SK-N-SH (cell line): ENCODE results near the gene UBE2C. TPM values are rescaled to one million over a fixed set of nuclear protein-coding genes. Genes with fewer than 3 reads are reported as not detected.

Source experiments
- CTCF ChIA-PET: fragments of 300-600, 350-600 bp; formaldehyde crosslinking; extraction: SDS; loops from one replicate; lab custom pipeline; 2021; lab: Yijun Ruan, JAX
- POLR2A ChIA-PET: fragments of 350-600 bp; sonication (Branson Sonifier 250); formaldehyde crosslinking; extraction: SDS; loops from one replicate; lab custom pipeline; 2020; ENCODE audit warnings: antibody characterized with exemption, inconsistent platforms; lab: Yijun Ruan, JAX
- DNase-seq: peaks from one replicate; pipeline ENCODE4 v3.0.0; 2012
- H2AFZ ChIP-seq: fragments of 200-600 bp; sonication (generic); 2 replicates; pipeline ENCODE4 v1.8.1; 2016; ENCODE audit warnings: antibody characterized with exemption, mild to moderate bottlenecking, low read depth
- H3F3A ChIP-seq: fragments of 200-600 bp; sonication (generic); replicated peaks from 2 replicates; pipeline ENCODE3; 2016; ENCODE audit warnings: antibody characterized with exemption, mild to moderate bottlenecking; ENCODE audit not compliant: insufficient read depth
- H3K27ac ChIP-seq, 2 experiments: fragments of 200-500 bp in 1 of 2; fragments of 200-600 bp in 1 of 2; sonication (Bioruptor generic) in 1 of 2; sonication (generic), shearing (Covaris generic) in 1 of 2; 2 replicates each; pipeline versions ENCODE4 v1.5.1 to v1.6.1; 2014 to 2016; ENCODE audit warnings: low read depth in 2 of 2, inconsistent platforms in 1 of 2, low read length in 1 of 2, mild to moderate bottlenecking in 1 of 2, mixed read lengths in 1 of 2
- H3K27me3 ChIP-seq: fragments of 200-600 bp; sonication (generic), shearing (Covaris generic); 2 replicates; pipeline ENCODE4 v1.6.1; 2016; ENCODE audit warnings: mixed run types; ENCODE audit not compliant: insufficient read depth
- H3K36me3 ChIP-seq, 2 experiments: fragments of 200-500 bp in 1 of 2; fragments of 200-600 bp in 1 of 2; sonication (Bioruptor generic) in 1 of 2; sonication (generic) in 1 of 2; replicated peaks in 1 of 2; 2 replicates each; pipeline versions ENCODE3 to v1.5.1; 2014 to 2016; ENCODE audit warnings: low read length in 1 of 2, mild to moderate bottlenecking in 1 of 2; ENCODE audit not compliant: insufficient read depth in 2 of 2, control insufficient read depth in 1 of 2
- H3K4me1 ChIP-seq, 2 experiments: fragments of 200-500 bp in 1 of 2; fragments of 200-600 bp in 1 of 2; sonication (Bioruptor generic) in 1 of 2; sonication (generic), shearing (Covaris generic) in 1 of 2; 2 replicates each; pipeline versions ENCODE4 v1.5.1 to v1.6.1; 2014 to 2016; ENCODE audit warnings: low read depth in 1 of 2, low read length in 1 of 2, mixed run types in 1 of 2; ENCODE audit not compliant: insufficient read depth in 2 of 2, control insufficient read depth in 1 of 2
- H3K4me2 ChIP-seq: fragments of 200-600 bp; sonication (generic), shearing (Covaris generic); 2 replicates; pipeline ENCODE4 v1.6.1; 2017; ENCODE audit warnings: mixed run types
- H3K4me3 ChIP-seq, 2 experiments: fragments of 200-500 bp in 1 of 2; fragments of 200-600 bp in 1 of 2; sonication (Bioruptor generic) in 1 of 2; sonication (generic), shearing (Covaris generic) in 1 of 2; 2 replicates each; pipeline versions ENCODE4 v1.5.1 to v1.8.1; 2014 to 2016; ENCODE audit warnings: low read depth in 2 of 2, inconsistent platforms in 1 of 2, low read length in 1 of 2, mild to moderate bottlenecking in 1 of 2, mixed read lengths in 1 of 2, moderate library complexity in 1 of 2
- H3K79me2 ChIP-seq: fragments of 200-600 bp; sonication (generic); 2 replicates; pipeline ENCODE4 v1.8.1; 2017; ENCODE audit warnings: mild to moderate bottlenecking; ENCODE audit not compliant: insufficient read depth
- H3K9ac ChIP-seq: fragments of 200-600 bp; sonication (generic); 2 replicates; pipeline ENCODE4 v1.6.1; 2017; ENCODE audit warnings: mixed run types
- H3K9me2 ChIP-seq: fragments of 200-600 bp; sonication (generic); 2 replicates; pipeline ENCODE4 v1.6.1; 2017; ENCODE audit warnings: mixed run types
- H3K9me3 ChIP-seq: fragments of 200-600 bp; sonication (generic); 2 replicates; pipeline ENCODE4 v1.6.1; 2017; ENCODE audit warnings: mixed run types, mild to moderate bottlenecking, moderate library complexity
- H4K20me1 ChIP-seq: fragments of 200-600 bp; sonication (generic); 2 replicates; pipeline ENCODE4 v1.6.1; 2017; ENCODE audit warnings: mild to moderate bottlenecking, mixed run types; ENCODE audit not compliant: insufficient read depth
- CHD2 ChIP-seq: fragments of 150-350 bp; IDR thresholded peaks from 2 replicates; pipeline ENCODE4 v1.6.1; 2018; ENCODE audit warnings: low read length; ENCODE audit not compliant: partially characterized antibody
- CTCF ChIP-seq: fragments of 200-600 bp; sonication (generic); IDR thresholded peaks from 2 replicates; pipeline ENCODE4 v1.6.1; 2017; ENCODE audit warnings: antibody characterized with exemption, mild to moderate bottlenecking, moderate library complexity
- EP300 ChIP-seq, 2 experiments: IDR thresholded peaks; 2 replicates each; pipeline versions ENCODE4 v1.4.0 to v1.6.1; 2012; ENCODE audit warnings: borderline replicate concordance in 1 of 2, low read depth in 1 of 2, low read length in 1 of 2
- GATA2 ChIP-seq: sonication (generic); formaldehyde crosslinking; IDR thresholded peaks from 2 replicates; pipeline ENCODE4 v1.5.0; 2020; ENCODE audit warnings: mild to moderate bottlenecking, missing genetic modification reagents
- IRF3 ChIP-seq: fragments of 150-350 bp; IDR thresholded peaks from 2 replicates; pipeline ENCODE4 v1.6.1; 2016; ENCODE audit warnings: mild to moderate bottlenecking, low read depth, low read length
- MXI1 ChIP-seq: IDR thresholded peaks from 2 replicates; pipeline ENCODE4 v1.6.1; 2012; ENCODE audit warnings: mild to moderate bottlenecking, low read depth, low read length, improper control_type of control experiment
- POLR2AphosphoS5 ChIP-seq: IDR thresholded peaks from 2 replicates; pipeline ENCODE4 v1.6.1; 2012; ENCODE audit warnings: low read depth, low read length
- RCOR1 ChIP-seq: fragments of 150-350 bp; IDR thresholded peaks from 2 replicates; pipeline ENCODE4 v1.6.1; 2017; ENCODE audit warnings: antibody characterized with exemption, low read length
- REST ChIP-seq: IDR thresholded peaks from 2 replicates; pipeline ENCODE4 v1.6.1; 2012; ENCODE audit warnings: mild to moderate bottlenecking, low read depth, low read length, moderate library complexity
- SIN3A ChIP-seq: IDR thresholded peaks from 2 replicates; pipeline ENCODE4 v1.6.1; 2012; ENCODE audit warnings: low read depth, mild to moderate bottlenecking, low read length, moderate library complexity, borderline replicate concordance
- USF1 ChIP-seq: IDR thresholded peaks from 2 replicates; pipeline ENCODE4 v1.4.0; 2012; ENCODE audit warnings: low read depth, borderline replicate concordance
- WGBS: methylation state at CpG from one replicate; pipeline ENCODE4 v1.1.6; 2017; ENCODE audit warnings: low lambda C conversion rate; 5-methylcytosine and 5-hydroxymethylcytosine counted together
- polyA plus RNA-seq, 3 experiments: library from polyadenylated mRNA; depleted of rRNA; stranded (reverse); fragments of >200 nt; gene quantifications; 2 replicates each; pipeline ENCODE4 v1.2.3, GENCODE V29; 2012

UBE2C gene
- polyA plus RNA-seq, 1 of the 3 experiments (the other 2 are of a cell fraction) = 115 TPM

- 80% methylated on average over 1 of the region's 1 CpG for WGBS
- peak; percentile 75 for DNase-seq
- H3K9ac ChIP-seq = no peak overlapping the region
- peak overlapping the region in 1 of 2 experiments; percentile 67; a peak in 2 of 4 replicates for H3K27ac ChIP-seq
- H3K4me2 ChIP-seq = peak overlapping the region; percentile 38; the same call in 1 of the 2 replicates
- H3K36me3 ChIP-seq = peaks cover 8 to 17% of the 10 kb centered on the region in 2 experiments
- ChIA-PET POLR2A (no interaction called here), CTCF (interaction anchor here (1.8 kb wide), 1 partner anchor 38 kb away, joined by 9 read pairs; no protein-coding TSS in a partner anchor)
- peaks cover 8 to 31% of the 10 kb centered on the region in 2 experiments; a peak in 3 of 4 replicates for H3K4me1 ChIP-seq
- TF ChIP-seq RCOR1 = peak; percentile 72; the same call in 1 of the 2 replicates
- TF ChIP-seq REST = no peak
- peak; percentile 90 for TF ChIP-seq GATA2 (CRISPR knock-in tag)
- no peak for TF ChIP-seq POLR2AphosphoS5
- TF ChIP-seq IRF3 = no peak
- TF ChIP-seq USF1 = no peak
- no peak for TF ChIP-seq SIN3A
- TF ChIP-seq CTCF = no peak
- TF ChIP-seq EP300 (IDR thresholded peaks at IDR 0.05; ENCODE audit: borderline replicate concordance in 1 of 2, low read depth in 1 of 2, low read length in 1 of 2) = peak in 1 of 2 experiments; percentile 64; a peak in 2 of 4 replicates
- peak; percentile 25 for TF ChIP-seq CHD2
- peak; percentile 76; the same call in 1 of the 2 replicates for TF ChIP-seq MXI1
- H3K4me3 ChIP-seq = no peak overlapping the region; a peak in 1 of 4 replicates
- no peaks in the 10 kb centered on the region for H3K9me3 ChIP-seq
- H2AFZ ChIP-seq = no peak overlapping the region
- no peaks in the 10 kb centered on the region for H3K9me2 ChIP-seq
- no peaks in the 10 kb centered on the region for H4K20me1 ChIP-seq
- no peaks in the 10 kb centered on the region for H3K27me3 ChIP-seq
- peaks cover 15% of the 10 kb centered on the region for H3F3A ChIP-seq
- H3K79me2 ChIP-seq = peaks cover 29% of the 10 kb centered on the region
Measured at GRCh38 chr20:45836841-45837240, 24.4 kb downstream of the UBE2C start.
